H1 (cell line): Measurements from ENCODE around the gene AQP6. TPM values are rescaled to one million over a fixed set of nuclear protein-coding genes. Genes with fewer than 3 reads are reported as not detected.

ENCODE experiments used
- CTCF ChIA-PET: fragments of 300-600 bp; sonication (Branson Sonifier 250); formaldehyde crosslinking; loops from one replicate; lab custom pipeline; 2021; ENCODE audit not compliant: partially characterized antibody; lab: Charles Lee
- POLR2A ChIA-PET: fragments of 300-600 bp; sonication (Branson Sonifier 250); formaldehyde crosslinking; loops from one replicate; lab custom pipeline; 2021; ENCODE audit warnings: inconsistent platforms; ENCODE audit not compliant: partially characterized antibody; lab: Charles Lee
- DNase-seq, 2 experiments: peaks; one replicate each; pipeline versions ENCODE4 v3.0.0 to v3.0.0-alpha.2; 2010 to 2022; ENCODE audit warnings: low spot score in 2 of 2, low read depth in 1 of 2, mixed read lengths in 1 of 2
- FAIRE-seq: peaks from 2 replicates; lab custom pipeline; 2011; peaks lifted over from hg19 to GRCh38; lab: Jason Lieb, UNC
- H2AFZ ChIP-seq: 2 replicates; pipeline ENCODE4 v1.8.1; 2012; ENCODE audit warnings: low read length, inconsistent platforms
- H2AK5ac ChIP-seq: 2 replicates; pipeline ENCODE4 v1.6.1; 2013; ENCODE audit warnings: low read depth, low read length
- H2BK120ac ChIP-seq: replicated peaks from 2 replicates; pipeline ENCODE3; 2013; ENCODE audit warnings: low read depth, low read length, inconsistent platforms
- H2BK12ac ChIP-seq: 2 replicates; pipeline ENCODE4 v1.6.1; 2013; ENCODE audit warnings: low read depth, low read length
- H2BK15ac ChIP-seq: 2 replicates; pipeline ENCODE4 v1.6.1; 2013; ENCODE audit warnings: low read length
- H2BK20ac ChIP-seq: 2 replicates; pipeline ENCODE4 v1.6.1; 2013; ENCODE audit warnings: low read length
- H2BK5ac ChIP-seq: 2 replicates; pipeline ENCODE4 v1.6.1; 2013; ENCODE audit warnings: low read depth, low read length
- H3K14ac ChIP-seq: 2 replicates; pipeline ENCODE4 v1.6.1; 2013; ENCODE audit warnings: inconsistent platforms; ENCODE audit not compliant: insufficient read length
- H3K18ac ChIP-seq: 2 replicates; pipeline ENCODE4 v1.6.1; 2013; ENCODE audit warnings: low read length; ENCODE audit errors: extremely low read depth
- H3K23ac ChIP-seq: 2 replicates; pipeline ENCODE4 v1.6.1; 2013; ENCODE audit warnings: inconsistent platforms; ENCODE audit not compliant: insufficient read length
- H3K23me2 ChIP-seq: 2 replicates; pipeline ENCODE4 v1.6.1; 2013; ENCODE audit warnings: low read depth, low read length
- H3K27ac ChIP-seq: 2 replicates; pipeline ENCODE4 v1.6.1; 2011; ENCODE audit warnings: low read depth, low read length, inconsistent platforms
- H3K27me3 ChIP-seq, 4 experiments: replicated peaks in 1 of 4; 1 replicate in 1 of 4; 2 replicates in 3 of 4; pipeline versions ENCODE4 v1.6.1 to v1.8.1; 2011 to 2013; ENCODE audit warnings: low read length in 3 of 4, mild to moderate bottlenecking in 3 of 4, inconsistent platforms in 2 of 4, mixed read lengths in 2 of 4, moderate library complexity in 1 of 4; ENCODE audit not compliant: control insufficient read depth in 3 of 4, insufficient read depth in 3 of 4; ENCODE audit errors: extremely low read depth in 1 of 4
- H3K36me3 ChIP-seq, 4 experiments: 2 replicates each; pipeline versions ENCODE4 v1.6.1 to v1.8.1; 2011 to 2013; ENCODE audit warnings: mild to moderate bottlenecking in 4 of 4, low read length in 3 of 4, moderate library complexity in 2 of 4, control low read depth in 1 of 4, inconsistent platforms in 1 of 4; ENCODE audit not compliant: insufficient read depth in 4 of 4, control insufficient read depth in 2 of 4
- H3K4ac ChIP-seq: replicated peaks from 2 replicates; pipeline ENCODE3; 2013; ENCODE audit warnings: low read length, low read depth, mixed read lengths, inconsistent platforms; ENCODE audit not compliant: insufficient read length
- H3K4me1 ChIP-seq, 4 experiments: replicated peaks in 1 of 4; 1 replicate in 1 of 4; 2 replicates in 3 of 4; pipeline versions ENCODE4 v1.6.1 to v1.8.1; 2011 to 2013; ENCODE audit warnings: low read length in 3 of 4, inconsistent platforms in 2 of 4, mixed read lengths in 1 of 4; ENCODE audit not compliant: insufficient read depth in 4 of 4, control insufficient read depth in 3 of 4
- H3K4me2 ChIP-seq, 2 experiments: 2 replicates each; pipeline versions ENCODE4 v1.6.1 to v1.8.1; 2011 to 2013; ENCODE audit warnings: low read depth in 2 of 2, low read length in 2 of 2, control low read depth in 1 of 2, inconsistent platforms in 1 of 2, mild to moderate bottlenecking in 1 of 2; ENCODE audit not compliant: insufficient read depth in 1 of 2
- H3K4me3 ChIP-seq, 4 experiments: fragments of 200-600, 300-600 bp in 1 of 4; sonication (generic), shearing (Covaris generic), sonication (Bioruptor Twin) in 1 of 4; 2 replicates each; pipeline versions ENCODE4 v1.5.1 to v1.8.1; 2011 to 2016; ENCODE audit warnings: low read length in 4 of 4, low read depth in 3 of 4, control low read depth in 2 of 4, inconsistent platforms in 2 of 4, mild to moderate bottlenecking in 2 of 4, mixed read lengths in 1 of 4, moderate library complexity in 1 of 4; ENCODE audit not compliant: insufficient read depth in 2 of 4; ENCODE audit errors: extremely low read depth in 1 of 4
- H3K56ac ChIP-seq: replicated peaks from 2 replicates; pipeline ENCODE3; 2013; ENCODE audit warnings: low read depth, mild to moderate bottlenecking, mixed read lengths, low read length, inconsistent platforms; ENCODE audit not compliant: insufficient read length
- H3K79me1 ChIP-seq: 2 replicates; pipeline ENCODE4 v1.6.1; 2013; ENCODE audit warnings: low read depth, low read length, control low read depth
- H3K79me2 ChIP-seq, 2 experiments: 2 replicates each; pipeline versions ENCODE4 v1.6.1 to v1.8.1; 2012 to 2013; ENCODE audit warnings: low read length in 2 of 2, mild to moderate bottlenecking in 2 of 2, inconsistent platforms in 1 of 2; ENCODE audit not compliant: insufficient read depth in 2 of 2, control insufficient read depth in 1 of 2
- H3K9ac ChIP-seq, 4 experiments: replicated peaks in 1 of 4; 1 replicate in 1 of 4; 2 replicates in 3 of 4; pipeline versions ENCODE4 v1.6.1 to v1.8.1; 2011 to 2013; ENCODE audit warnings: low read depth in 3 of 4, low read length in 3 of 4, control low read depth in 2 of 4, mild to moderate bottlenecking in 2 of 4, moderate library complexity in 2 of 4, inconsistent platforms in 1 of 4; ENCODE audit errors: extremely low read depth in 1 of 4
- H3K9me3 ChIP-seq, 2 experiments: 2 replicates each; pipeline versions ENCODE4 v1.6.1 to v1.8.1; 2012 to 2013; ENCODE audit warnings: mild to moderate bottlenecking in 2 of 2, moderate library complexity in 2 of 2, control low read depth in 1 of 2, inconsistent platforms in 1 of 2, low read depth in 1 of 2, low read length in 1 of 2, mixed read lengths in 1 of 2; ENCODE audit not compliant: insufficient read depth in 2 of 2
- H4K20me1 ChIP-seq, 2 experiments: replicated peaks in 1 of 2; 2 replicates each; pipeline versions ENCODE3 to v1.8.1; 2011 to 2013; ENCODE audit warnings: inconsistent platforms in 2 of 2, low read length in 2 of 2, mild to moderate bottlenecking in 1 of 2; ENCODE audit not compliant: insufficient read depth in 2 of 2, control insufficient read depth in 1 of 2
- H4K5ac ChIP-seq: 2 replicates; pipeline ENCODE4 v1.6.1; 2013; ENCODE audit warnings: low read length, low read depth, mixed read lengths, inconsistent platforms; ENCODE audit not compliant: insufficient read length
- H4K8ac ChIP-seq: 2 replicates; pipeline ENCODE4 v1.8.0; 2013; ENCODE audit warnings: mild to moderate bottlenecking, moderate library complexity, low read length, inconsistent platforms; ENCODE audit not compliant: insufficient read depth; ENCODE audit errors: extremely low read depth
- H4K91ac ChIP-seq: replicated peaks from 2 replicates; pipeline ENCODE3; 2013; ENCODE audit warnings: low read length, mixed read lengths, inconsistent platforms; ENCODE audit not compliant: insufficient read length
- ASH2L ChIP-seq: fragments of 200-600, 300-600 bp; sonication (generic); IDR thresholded peaks from one replicate; pipeline ENCODE4 v1.7.1; 2017; ENCODE audit warnings: low read length
- CHD1 ChIP-seq: IDR thresholded peaks from 2 replicates; pipeline ENCODE4 v1.6.1; 2012; ENCODE audit warnings: low read depth, low read length, improper control_type of control experiment
- CTBP2 ChIP-seq: IDR thresholded peaks from 2 replicates; pipeline ENCODE4 v1.7.0; 2011; ENCODE audit warnings: borderline replicate concordance, mild to moderate bottlenecking, moderate library complexity, mixed read lengths, low read length; ENCODE audit not compliant: insufficient read depth, insufficient read length
- EGR1 ChIP-seq: IDR thresholded peaks from 2 replicates; pipeline ENCODE4 v1.6.1; 2011; ENCODE audit warnings: low read depth, low read length, borderline replicate concordance
- FOSL1 ChIP-seq: IDR thresholded peaks from 2 replicates; pipeline ENCODE4 v1.6.1; 2011; ENCODE audit warnings: mild to moderate bottlenecking, low read depth, low read length, moderate library complexity; ENCODE audit not compliant: insufficient read depth
- JUN ChIP-seq: IDR thresholded peaks from 2 replicates; pipeline ENCODE4 v1.6.1; 2011; ENCODE audit warnings: low read depth, mild to moderate bottlenecking, improper control_type of control experiment, low read length
- JUND ChIP-seq: IDR thresholded peaks from 2 replicates; pipeline ENCODE4 v1.6.1; 2011; ENCODE audit warnings: mild to moderate bottlenecking, improper control_type of control experiment, low read length
- KDM4A ChIP-seq: IDR thresholded peaks from one replicate; pipeline ENCODE4 v1.7.1; 2012; ENCODE audit warnings: low read depth, mild to moderate bottlenecking, moderate library complexity, low read length, inconsistent platforms; ENCODE audit not compliant: severe bottlenecking
- KDM5A ChIP-seq: fragments of 200-600 bp; IDR thresholded peaks from 2 replicates; pipeline ENCODE4 v1.7.1; 2012; ENCODE audit warnings: mild to moderate bottlenecking, low read length, inconsistent platforms, mixed read lengths
- RAD21 ChIP-seq, 2 experiments: IDR thresholded peaks in 1 of 2; conservative IDR thresholded peaks in 1 of 2; 2 replicates each; pipeline ENCODE4 v1.6.1; 2011; ENCODE audit warnings: low read depth in 2 of 2, low read length in 2 of 2, improper control_type of control experiment in 1 of 2, inconsistent platforms in 1 of 2, mild to moderate bottlenecking in 1 of 2, moderate library complexity in 1 of 2
- RFX5 ChIP-seq: IDR thresholded peaks from 2 replicates; pipeline ENCODE4 v1.6.1; 2011; ENCODE audit warnings: low read depth, low read length, improper control_type of control experiment, borderline replicate concordance
- SAP30 ChIP-seq: fragments of 300-600 bp; sonication (generic); IDR thresholded peaks from 2 replicates; pipeline ENCODE4 v1.7.1; 2012; ENCODE audit warnings: low read length, moderate library complexity, mild to moderate bottlenecking, inconsistent platforms; ENCODE audit not compliant: insufficient read depth, insufficient replicate concordance
- TAF1 ChIP-seq: IDR thresholded peaks from 2 replicates; pipeline ENCODE4 v1.6.1; 2011; ENCODE audit warnings: mild to moderate bottlenecking, low read depth, low read length
- WGBS, 2 experiments: shearing (Covaris generic) in 1 of 2; methylation state at CpG; one replicate each; pipeline versions ENCODE4 v1.1.6 to v1.1.7; 2013 to 2015; ENCODE audit warnings: low lambda C conversion rate in 2 of 2, mixed read lengths in 2 of 2, inconsistent platforms in 1 of 2, low coverage in 1 of 2, missing lambda C conversion rate in 1 of 2; ENCODE audit not compliant: insufficient replicate concordance in 2 of 2, insufficient coverage in 1 of 2, insufficient read length in 1 of 2; ENCODE audit errors: extremely low coverage in 1 of 2, missing lambda C conversion rate in 1 of 2; 5-methylcytosine and 5-hydroxymethylcytosine counted together
- polyA plus RNA-seq, 7 experiments: library from polyadenylated mRNA; depleted of rRNA in 3 of 7; stranded (reverse) in 5 of 7; unstranded in 2 of 7; fragments of >200 nt in 5 of 7; fragments of 200-250 nt in 2 of 7; gene quantifications; 1 replicate in 5 of 7; 2 replicates in 1 of 7; 4 replicates in 1 of 7; pipeline versions ENCODE4 v1.2.1 to v1.2.3, GENCODE V29; 2011 to 2013; ENCODE audit warnings: missing spikeins in 2 of 7, mixed read lengths in 2 of 7
- total RNA-seq: library from RNA; stranded (reverse); fragmentation: NEBNext Ultra II Directional; extraction: Animal tissue kit (Norgen Biotek cat#: 25700); gene quantifications from 2 replicates; pipeline ENCODE4 v1.2.1, GENCODE V29; 2021

The AQP6 gene
- total and polyA plus RNA-seq, 2 of the 8 experiments (the other 6 are each of a cell fraction or from before 2014, with no cell fraction given), result 0.03 to 0.17 TPM

GRCh38 chr12:50018968-50019367 is 46.2 kb downstream of the AQP6 start:
- Histone ChIP-seq H2AFZ (no peak overlapping the region), H4K91ac (no peak overlapping the region), H2BK5ac (no peak overlapping the region), H4K20me1 (peaks cover 1 to 2% of the 10 kb centered on the region in 2 experiments), H3K79me2 (peaks cover 0 to 72% of the 10 kb centered on the region in 2 experiments; a peak in 2 of 4 replicates), H4K5ac (no peak overlapping the region), H2BK15ac (no peak overlapping the region), H2AK5ac (no peak overlapping the region), H3K9ac (no peak overlapping the region), H3K4me1 (peaks cover 0 to 2% (median 0%) of the 10 kb centered on the region in 4 experiments; a peak in 1 of 7 replicates), H2BK20ac (no peak overlapping the region), H3K56ac (no peak overlapping the region), H2BK120ac (no peak overlapping the region), H3K9me3 (no peaks in the 10 kb centered on the region), H3K4me2 (peak overlapping the region in 1 of 2 experiments; percentile 13; a peak in 1 of 4 replicates), H3K23me2 (no peaks in the 10 kb centered on the region; the same call in 1 of the 2 replicates), H3K4me3 (no peak overlapping the region), H3K4ac (no peak overlapping the region), H2BK12ac (no peak overlapping the region), H3K23ac (no peak overlapping the region), H3K36me3 (peaks cover 0 to 9% (median 2%) of the 10 kb centered on the region in 4 experiments; a peak in 2 of 8 replicates), H3K14ac (no peak overlapping the region), H4K8ac (no peak overlapping the region), H3K27ac (no peak overlapping the region), H3K79me1 (peaks cover 5% of the 10 kb centered on the region), H3K27me3 (no peaks in the 10 kb centered on the region), H3K18ac (no peak overlapping the region)
- DNase-seq (no peak), FAIRE-seq (no peak)
- POLR2A ChIA-PET, result interaction anchor here (1.0 kb wide), 1 partner anchor 86 kb away, joined by 4 read pairs; no protein-coding TSS in a partner anchor
- WGBS, 2 experiments, result 90% methylated on average over 2 of the region's 2 CpGs; no CpG with 5 or more reads in 1 of the 2 experiments
- TF ChIP-seq JUN, result no peak
- TF ChIP-seq RAD21 (IDR thresholded peaks at IDR 0.05 in 1 of 2, conservative IDR thresholded peaks at IDR 0.05 in 1 of 2; ENCODE audit: low read depth in 2 of 2, low read length in 2 of 2), result no peak
- no peak for TF ChIP-seq TAF1
- no peak for TF ChIP-seq CTBP2
- TF ChIP-seq JUND, result no peak
- TF ChIP-seq CHD1, result no peak
- no peak for TF ChIP-seq SAP30
- no peak for TF ChIP-seq RFX5
- no peak for TF ChIP-seq FOSL1
- TF ChIP-seq ASH2L, result no peak
- no peak for TF ChIP-seq EGR1
- TF ChIP-seq KDM5A, result no peak
- TF ChIP-seq KDM4A, result no peak
- CTCF ChIA-PET, result interaction anchor here (0.7 to 6.4 kb wide), 6 partner anchors 10 to 180 kb away, joined by 3 to 37 read pairs (median 4); no protein-coding TSS in a partner anchor
